ENCODE data around the gene C2CD2L.
"Not testable (repeated sequence)": the region's sequence is repeated elsewhere in the genome, so short reads cannot be mapped to it uniquely, and the experiment has no call there.

Gene C2CD2L

DNA sequence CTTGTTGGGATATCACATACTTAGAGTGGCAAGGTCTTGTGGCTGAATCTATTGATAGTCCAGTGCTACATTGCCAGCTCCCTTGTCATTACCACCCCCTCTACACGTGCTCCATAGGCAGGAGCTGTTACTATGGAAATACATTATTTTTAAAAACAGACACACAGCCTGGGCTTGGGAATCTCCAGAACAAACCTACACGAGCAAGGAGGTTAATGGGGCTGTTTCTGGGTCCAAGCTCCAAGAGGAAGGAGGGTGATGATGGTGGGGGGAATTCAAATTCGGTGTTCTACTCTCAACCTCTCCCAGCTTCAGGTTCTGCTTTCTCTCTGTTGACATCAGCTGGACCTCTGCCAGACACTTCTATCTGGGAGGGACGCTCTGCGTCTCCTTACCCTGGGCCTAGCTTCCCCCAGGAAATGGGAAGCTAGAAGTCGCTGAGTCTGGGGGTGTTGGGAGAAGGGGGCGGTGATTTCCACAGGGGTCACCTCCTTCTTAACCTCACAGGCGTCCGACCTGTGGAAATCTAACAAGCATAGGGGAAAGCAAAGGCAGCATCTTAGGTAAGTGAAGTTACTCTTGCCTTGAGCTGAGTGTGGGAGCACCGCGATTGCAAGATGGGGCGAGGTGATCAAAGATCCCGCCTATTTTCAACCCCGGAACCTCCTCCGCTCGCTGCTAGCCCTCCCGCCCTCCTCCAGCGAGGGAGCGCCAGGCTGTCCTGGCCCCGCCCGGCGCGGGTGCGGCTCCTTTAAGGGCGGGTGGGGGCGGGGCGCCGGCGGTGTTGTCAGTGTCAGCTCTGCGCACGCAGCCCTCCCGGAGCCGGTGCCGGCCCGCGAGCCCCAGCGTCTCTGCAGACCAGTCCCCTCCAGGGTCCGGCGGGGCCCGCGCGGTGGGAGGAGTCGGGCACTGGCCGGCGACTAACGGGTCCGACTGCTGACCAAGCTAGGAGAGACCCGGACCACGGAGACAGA lies at the start of gene C2CD2L:
TSS of gene C2CD2L (plus strand) at position 781 of the 974 bp plus-strand sequence. CDS start 398 bp downstream, outside the sequence.
- peak; percentile 93 for DNase-seq (ENCODE audit: low spot score)

DNA sequence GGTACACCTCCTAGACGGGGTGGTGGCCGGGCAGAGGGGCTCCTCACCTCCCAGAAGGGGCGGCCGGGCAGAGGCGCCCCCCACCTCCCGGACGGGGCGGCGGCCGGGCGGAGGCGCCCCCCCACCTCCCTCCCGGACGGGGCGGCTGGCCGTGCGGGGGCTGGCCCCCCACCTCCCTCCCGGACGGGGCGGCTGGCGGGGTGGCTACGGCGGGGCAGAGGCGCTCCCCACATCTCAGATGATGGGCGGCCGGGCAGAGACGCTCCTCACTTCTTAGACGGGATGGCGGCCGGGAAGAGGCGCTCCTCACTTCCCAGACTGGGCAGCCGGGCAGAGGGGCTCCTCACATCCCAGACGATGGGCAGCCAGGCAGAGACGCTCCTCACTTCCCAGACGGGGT lies 48.0 kb upstream of the C2CD2L start:
- not testable (repeated sequence) for DNase-seq (ENCODE audit: low spot score)

- DNase-seq (ENCODE audit: low spot score): no peak
Observed at GRCh38 chr11:119061256-119061655, 45.9 kb upstream of the C2CD2L start.

DNA sequence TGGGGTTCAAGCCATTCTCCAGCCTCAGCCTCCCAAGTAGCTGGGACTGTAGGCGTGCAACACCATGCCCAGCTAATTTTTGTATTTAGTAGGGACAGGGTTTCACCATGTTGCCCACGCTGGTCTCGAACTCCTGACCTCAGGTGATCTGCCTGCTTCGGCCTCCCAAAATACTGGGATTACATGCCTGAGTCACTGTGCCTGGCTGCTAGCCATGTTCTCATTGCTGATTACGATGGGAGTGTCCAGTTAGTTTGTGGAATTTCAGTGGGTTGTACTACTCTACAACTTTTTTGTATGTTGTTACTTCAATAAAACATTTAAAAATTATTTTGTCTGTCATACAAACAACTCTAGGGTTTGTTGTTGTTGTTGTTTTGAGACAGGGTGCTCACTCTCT lies 44.4 kb upstream of the C2CD2L start:
- no peak for DNase-seq (ENCODE audit: low spot score)

DNA sequence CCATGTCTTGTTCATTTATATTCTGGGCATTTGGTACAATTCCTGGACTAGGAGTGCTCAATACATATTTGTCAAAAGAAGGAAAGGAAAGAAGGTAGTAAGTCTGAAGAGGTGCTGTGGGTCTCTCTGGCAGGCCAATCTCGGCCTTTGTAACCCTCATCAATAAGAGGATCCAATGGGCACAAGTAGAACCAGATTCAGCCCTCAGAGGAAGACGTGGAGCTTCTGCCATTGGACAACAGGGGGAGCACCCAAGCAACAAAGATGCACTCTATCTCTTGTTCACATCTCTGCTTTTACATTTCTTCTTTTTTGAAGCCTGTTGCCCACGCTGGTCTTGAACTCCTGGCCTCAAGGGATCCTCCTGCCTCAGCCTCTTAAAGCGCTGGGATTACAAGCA lies 41.8 kb upstream of the C2CD2L start:
- DNase-seq (ENCODE audit: low spot score): peak; percentile 78

DNA sequence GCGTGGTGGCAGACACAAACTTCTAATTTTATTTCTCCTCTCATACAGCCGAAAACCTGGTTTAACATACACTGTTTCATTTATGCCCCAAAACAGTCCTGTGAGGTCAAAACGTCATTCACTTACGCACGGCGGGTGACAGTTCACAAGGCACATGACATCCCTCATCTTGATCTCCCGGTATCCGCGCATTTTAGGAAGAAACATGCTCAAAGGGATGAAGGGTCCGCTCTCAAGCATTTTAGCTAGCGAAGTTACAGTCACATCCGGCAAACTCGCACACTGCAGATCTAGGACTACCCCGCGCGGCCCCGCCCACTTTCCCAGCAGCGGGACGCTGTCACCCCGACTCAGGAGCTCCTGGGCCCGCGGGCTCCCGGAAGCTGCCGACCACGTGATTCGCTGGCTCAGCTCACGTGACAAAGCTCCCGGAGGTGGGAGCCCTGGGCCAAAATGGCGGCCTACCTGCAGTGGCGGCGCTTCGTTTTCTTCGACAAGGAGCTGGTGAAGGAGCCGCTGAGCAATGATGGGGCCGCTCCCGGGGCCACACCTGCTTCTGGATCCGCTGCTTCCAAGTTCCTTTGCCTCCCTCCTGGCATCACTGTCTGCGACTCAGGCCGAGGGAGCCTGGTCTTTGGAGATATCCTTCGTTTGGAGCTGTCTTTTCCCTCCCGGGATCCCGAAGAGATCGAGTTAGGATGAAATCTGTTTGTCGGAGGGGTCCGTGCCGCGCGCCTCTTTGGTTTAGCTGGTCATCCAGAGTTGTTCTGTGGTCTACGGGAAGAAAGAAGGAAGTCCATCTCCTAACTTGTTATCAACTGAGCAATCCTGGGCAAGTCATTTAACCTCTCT lies 39.5 kb upstream of the C2CD2L start, which contains the start of gene VPS11:
TSS of gene VPS11 (plus strand) at position 448 of the 852 bp plus-strand sequence. CDS start at position 454, 6 bp downstream.
- peak; percentile 98 for DNase-seq (ENCODE audit: low spot score)

- DNase-seq (ENCODE audit: low spot score): no peak
Observed at GRCh38 chr11:119077839-119078238, 29.3 kb upstream of the C2CD2L start.

GRCh38 chr11:119078675-119079420 lies 28.3 kb upstream of the C2CD2L start:
- DNase-seq (ENCODE audit: low spot score): no peak

GRCh38 chr11:119081682-119082260 lies 25.4 kb upstream of the C2CD2L start:
- DNase-seq (ENCODE audit: low spot score): no peak

GRCh38 chr11:119084663-119085436 lies 22.3 kb upstream of the C2CD2L start, which contains the start of gene HMBS:
Gene HMBS, plus strand, starts transcription at chr11:119084881. Its CDS starts 153 bp downstream, at chr11:119085034.
- peak; percentile 96 for DNase-seq (ENCODE audit: low spot score)

DNA sequence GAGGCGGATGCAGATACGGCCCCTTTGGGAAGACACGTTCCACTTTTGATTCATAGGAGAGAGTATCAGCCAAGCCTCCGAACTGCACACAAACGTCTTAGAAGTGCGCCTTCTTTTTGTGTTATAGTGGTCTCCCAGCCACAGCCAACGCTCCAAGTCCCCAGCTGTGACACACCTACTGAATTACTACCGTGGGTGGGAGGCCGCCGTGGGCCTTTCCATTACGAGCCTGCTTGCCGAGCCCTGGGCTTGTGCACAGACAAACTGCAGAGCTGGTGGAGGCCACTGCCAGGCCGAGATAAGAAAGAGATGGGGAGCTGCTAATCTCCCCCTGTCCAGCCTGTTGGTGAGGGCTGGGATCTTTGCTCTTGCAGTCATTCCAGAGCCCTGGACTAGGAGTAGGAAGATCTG lies 21.7 kb upstream of the C2CD2L start:
- no peak for DNase-seq (ENCODE audit: low spot score)

- no peak for DNase-seq (ENCODE audit: low spot score)
Observed at GRCh38 chr11:119087123-119087522, 20.0 kb upstream of the C2CD2L start.

DNA sequence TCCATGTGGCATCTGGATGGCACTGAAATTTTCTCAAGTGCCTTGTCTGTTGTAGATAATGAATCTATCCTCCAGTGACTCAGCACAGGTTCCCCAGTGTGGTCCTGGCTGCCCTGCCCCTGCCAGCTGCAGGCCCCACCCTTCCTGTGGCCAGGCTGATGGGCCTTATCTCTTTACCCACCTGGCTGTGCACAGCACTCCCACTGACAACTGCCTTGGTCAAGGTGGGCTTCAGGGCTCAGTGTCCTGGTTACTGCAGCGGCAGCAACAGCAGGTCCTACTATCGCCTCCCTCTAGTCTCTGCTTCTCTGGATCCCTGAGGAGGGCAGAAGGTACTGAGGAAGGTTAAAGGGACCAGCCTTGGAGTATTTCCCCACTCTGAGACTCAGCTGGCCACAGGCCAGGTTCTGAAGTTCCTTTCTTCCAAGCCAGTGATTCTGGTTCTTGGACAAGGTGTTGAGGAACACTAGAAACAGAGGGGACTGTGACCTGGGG lies 19.4 kb upstream of the C2CD2L start:
- no peak for DNase-seq (ENCODE audit: low spot score)

- no peak for DNase-seq (ENCODE audit: low spot score)
Observed at GRCh38 chr11:119088406-119088805, 18.7 kb upstream of the C2CD2L start.

DNA sequence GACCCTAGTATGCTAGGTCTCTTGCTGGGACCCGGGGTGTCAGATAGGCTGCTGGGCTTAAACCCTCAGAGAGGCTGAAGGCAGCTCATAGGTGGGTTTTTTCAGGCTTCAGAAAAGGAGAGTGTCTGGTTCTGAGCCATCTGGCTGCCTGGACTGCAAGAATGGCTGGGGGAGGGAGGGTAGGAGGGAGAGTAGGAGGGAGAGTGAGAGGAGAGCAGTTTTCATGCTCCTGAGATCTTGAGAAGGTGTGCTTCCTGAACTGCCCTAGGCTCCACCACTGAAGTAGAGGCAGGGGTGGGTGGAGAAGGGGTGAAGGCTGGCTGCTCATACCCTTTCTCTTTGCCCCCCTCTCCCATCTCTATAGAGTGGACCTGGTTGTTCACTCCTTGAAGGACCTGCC lies 17.8 kb upstream of the C2CD2L start:
- DNase-seq (ENCODE audit: low spot score): no peak

GRCh38 chr11:119091178-119091577 lies 16.0 kb upstream of the C2CD2L start:
- no peak for DNase-seq (ENCODE audit: low spot score)

- peak; percentile 31 for DNase-seq (ENCODE audit: low spot score)
Observed at GRCh38 chr11:119091966-119092879, 14.9 kb upstream of the C2CD2L start.

DNA sequence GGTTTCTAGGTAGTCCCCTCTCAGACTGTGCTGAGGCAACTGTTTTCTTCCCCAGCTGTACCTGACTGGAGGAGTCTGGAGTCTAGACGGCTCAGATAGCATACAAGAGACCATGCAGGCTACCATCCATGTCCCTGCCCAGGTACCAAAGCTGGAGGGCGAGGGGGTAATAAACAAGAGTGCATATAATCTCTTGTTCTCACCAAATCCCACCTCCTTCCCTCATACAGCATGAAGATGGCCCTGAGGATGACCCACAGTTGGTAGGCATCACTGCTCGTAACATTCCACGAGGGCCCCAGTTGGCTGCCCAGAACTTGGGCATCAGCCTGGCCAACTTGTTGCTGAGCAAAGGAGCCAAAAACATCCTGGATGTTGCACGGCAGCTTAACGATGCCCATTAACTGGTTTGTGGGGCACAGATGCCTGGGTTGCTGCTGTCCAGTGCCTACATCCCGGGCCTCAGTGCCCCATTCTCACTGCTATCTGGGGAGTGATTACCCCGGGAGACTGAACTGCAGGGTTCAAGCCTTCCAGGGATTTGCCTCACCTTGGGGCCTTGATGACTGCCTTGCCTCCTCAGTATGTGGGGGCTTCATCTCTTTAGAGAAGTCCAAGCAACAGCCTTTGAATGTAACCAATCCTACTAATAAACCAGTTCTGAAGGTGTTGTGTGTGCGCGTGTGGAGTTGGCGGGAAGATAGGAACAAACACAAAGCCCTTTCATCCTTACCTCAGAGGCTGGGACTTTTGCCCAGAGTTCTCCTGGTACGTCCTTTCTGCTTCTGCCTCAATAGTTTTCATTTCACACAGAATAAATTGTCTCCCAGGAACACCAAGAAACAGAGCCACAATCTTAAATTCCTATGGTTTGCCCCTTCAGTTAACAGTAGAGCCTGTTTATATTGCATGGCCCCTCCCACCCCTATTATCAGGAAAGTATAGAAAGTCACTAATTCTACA lies 14.0 kb upstream of the C2CD2L start:
- no peak for DNase-seq (ENCODE audit: low spot score)
